WTC11 (cell line): Measurements from ENCODE around the gene ADH1A. TPM values are rescaled to one million over a fixed set of nuclear protein-coding genes. Genes with fewer than 3 reads are reported as not detected.

Experiments used
- ATAC-seq: fragments of 200-7000 bp; cut with Tn5 transposase; 2 replicates; pipeline ENCODE4 v1.10.0; 2021; ENCODE audit warnings: mild to moderate bottlenecking, moderate library complexity
- CTCF ChIA-PET: fragments of 300-600 bp; sonication (Branson Sonifier 250); formaldehyde crosslinking; loops from one replicate; lab custom pipeline; 2021; ENCODE audit warnings: antibody characterized with exemption; lab: Charles Lee
- POLR2A ChIA-PET: fragments of 350-600 bp; sonication (Branson Sonifier 250); formaldehyde crosslinking; loops from one replicate; lab custom pipeline; 2021; ENCODE audit warnings: antibody characterized with exemption; lab: Charles Lee
- DNase-seq: peaks from one replicate; pipeline ENCODE4 v3.0.0; 2021; ENCODE audit warnings: low spot score
- H3K27ac Mint-ChIP-seq: 2 replicates; pipeline ENCODE4 v1.8.0; 2021; ENCODE audit warnings: mixed read lengths
- H3K27me3 Mint-ChIP-seq: 2 replicates; pipeline ENCODE4 v1.8.0; 2021; ENCODE audit warnings: low read depth, mild to moderate bottlenecking, moderate library complexity, mixed read lengths
- H3K36me3 Mint-ChIP-seq: 2 replicates; pipeline ENCODE4 v1.8.0; 2021; ENCODE audit warnings: mixed read lengths
- H3K4me1 Mint-ChIP-seq: 2 replicates; pipeline ENCODE4 v1.8.0; 2022; ENCODE audit warnings: mixed read lengths
- H3K4me3 Mint-ChIP-seq: 2 replicates; pipeline ENCODE4 v1.8.0; 2021; ENCODE audit warnings: mild to moderate bottlenecking, moderate library complexity, mixed read lengths
- H3K9me3 Mint-ChIP-seq: 2 replicates; pipeline ENCODE4 v1.8.0; 2021; ENCODE audit warnings: mixed read lengths
- ARID4B ChIP-seq: sonication (generic); formaldehyde crosslinking; IDR thresholded peaks from 2 replicates; pipeline ENCODE4 v1.8.0; 2023; ENCODE audit warnings: missing genetic modification reagents, mild to moderate bottlenecking, borderline replicate concordance
- ATF3 ChIP-seq: sonication (generic); formaldehyde crosslinking; conservative IDR thresholded peaks from 2 replicates; pipeline ENCODE4 v1.8.1; 2022; ENCODE audit warnings: mild to moderate bottlenecking, missing genetic modification reagents
- ERG ChIP-seq: fragments of 250-450 bp; sonication (Bioruptor Pico); IDR thresholded peaks from 2 replicates; pipeline ENCODE4 v1.8.0; 2021; ENCODE audit warnings: mild to moderate bottlenecking
- GABPB1 ChIP-seq: sonication (generic); formaldehyde crosslinking; IDR thresholded peaks from 2 replicates; pipeline ENCODE4 v1.8.1; 2023; ENCODE audit warnings: mild to moderate bottlenecking, missing genetic modification reagents
- GTF2I ChIP-seq: fragments of 250-450 bp; sonication (Bioruptor Pico); conservative IDR thresholded peaks from 2 replicates; pipeline ENCODE4 v1.4.0; 2021; ENCODE audit warnings: mild to moderate bottlenecking
- IRF2 ChIP-seq: sonication (generic); formaldehyde crosslinking; IDR thresholded peaks from 2 replicates; pipeline ENCODE4 v1.8.0; 2022; ENCODE audit warnings: low read depth, missing genetic modification reagents, borderline replicate concordance
- JAZF1 ChIP-seq: fragments of 250-450 bp; sonication (Bioruptor Pico); IDR thresholded peaks from 2 replicates; pipeline ENCODE4 v1.9.0; 2021; ENCODE audit warnings: moderate library complexity, mild to moderate bottlenecking, inconsistent platforms
- NFYB ChIP-seq: sonication (generic); formaldehyde crosslinking; conservative IDR thresholded peaks from 2 replicates; pipeline ENCODE4 v1.8.0; 2022; ENCODE audit warnings: low read depth, missing genetic modification reagents
- PRDM15 ChIP-seq: sonication (generic); formaldehyde crosslinking; IDR thresholded peaks from 2 replicates; pipeline ENCODE4 v1.8.0; 2022; ENCODE audit warnings: missing genetic modification reagents
- USF2 ChIP-seq: sonication (generic); formaldehyde crosslinking; IDR thresholded peaks from 2 replicates; pipeline ENCODE4 v1.8.1; 2023; ENCODE audit warnings: mild to moderate bottlenecking, missing genetic modification reagents, moderate library complexity
- ZBTB21 ChIP-seq: sonication (generic); formaldehyde crosslinking; IDR thresholded peaks from 2 replicates; pipeline ENCODE4 v1.8.1; 2023; ENCODE audit warnings: mild to moderate bottlenecking, missing genetic modification reagents, borderline replicate concordance
- ZNF121 ChIP-seq: sonication (generic); formaldehyde crosslinking; IDR thresholded peaks from 2 replicates; pipeline ENCODE4 v1.8.0; 2023; ENCODE audit warnings: missing genetic modification reagents
- ZNF138 ChIP-seq: sonication (generic); formaldehyde crosslinking; conservative IDR thresholded peaks from 2 replicates; pipeline ENCODE4 v1.8.1; 2022; ENCODE audit warnings: mild to moderate bottlenecking, moderate library complexity, missing genetic modification reagents
- ZNF425 ChIP-seq: fragments of 250-450 bp; sonication (Bioruptor Pico); conservative IDR thresholded peaks from 2 replicates; pipeline ENCODE4 v1.9.0; 2021; ENCODE audit warnings: mild to moderate bottlenecking
- total RNA-seq: library from RNA; stranded (reverse); gene quantifications from 3 replicates; pipeline ENCODE4 v1.2.3, GENCODE V29; 2021
- TF ChIP-seq, protein P1 (sequence below): sonication (generic); formaldehyde crosslinking; IDR thresholded peaks from 2 replicates; pipeline ENCODE4 v1.8.0; 2022; ENCODE audit warnings: mild to moderate bottlenecking, missing genetic modification reagents

The ADH1A gene
- total RNA-seq, 1 experiment from 2014 or later, result not detected

DNA sequence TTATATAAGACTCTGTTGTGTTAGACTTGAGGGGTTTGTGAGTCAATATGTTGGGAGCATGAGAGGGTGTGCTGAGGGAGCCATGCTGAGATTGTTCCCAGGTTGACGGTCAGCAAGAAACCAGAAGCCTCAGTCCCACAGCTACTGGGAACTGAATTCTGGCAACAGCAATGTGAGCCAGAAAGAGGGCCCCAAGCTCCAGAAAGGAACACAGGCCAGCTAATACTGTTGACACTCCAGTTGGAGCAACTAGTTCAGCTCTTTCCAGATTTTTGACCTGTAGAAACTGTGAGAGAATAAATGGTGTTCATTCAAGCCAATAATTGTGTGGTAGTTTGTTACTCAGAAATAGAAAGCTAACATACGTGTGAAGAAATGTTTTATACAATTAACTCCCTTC is 17.1 kb downstream of the ADH1A start (continued):
- TF ChIP-seq ZNF121, result no peak
- no peak for TF ChIP-seq IRF2 (CRISPR knock-in tag)
- TF ChIP-seq USF2, result no peak
- no peak for TF ChIP-seq ARID4B (CRISPR knock-in tag)
- TF ChIP-seq, all 79 proteins: peak for 0

DNA sequence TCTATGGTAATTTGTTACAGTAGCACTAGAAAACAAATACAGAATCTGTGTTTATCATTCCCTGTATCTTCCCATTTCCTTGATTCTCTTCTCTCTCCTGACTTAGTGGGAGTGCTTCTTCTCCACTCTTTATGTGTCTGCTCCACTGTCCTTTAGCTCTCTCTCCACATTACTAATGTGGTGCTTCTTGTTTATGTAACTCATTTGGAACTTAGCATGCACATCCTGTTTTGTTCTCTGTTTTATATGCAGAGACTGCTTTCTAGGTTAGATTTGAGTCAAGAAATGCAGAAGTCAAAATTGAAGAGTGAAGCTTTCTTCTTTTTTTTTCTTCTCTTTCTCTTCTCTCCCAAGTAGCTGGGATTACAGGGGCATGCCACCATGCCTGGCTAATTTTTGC is 25.9 kb downstream of the ADH1A start:
- CTCF ChIA-PET, result no interaction called here
- no peaks in the 10 kb centered on the region for H3K4me1 Mint-ChIP-seq
- no peak overlapping the region for H3K4me3 Mint-ChIP-seq
- TF ChIP-seq ATF3 (CRISPR knock-in tag) (no peak), JAZF1 (CRISPR knock-in tag) (no peak), GABPB1 (no peak), ZNF138 (CRISPR knock-in tag) (no peak), USF2 (no peak), ZBTB21 (CRISPR knock-in tag) (no peak), PRDM15 (no peak), IRF2 (CRISPR knock-in tag) (no peak), GTF2I (no peak), ZNF425 (CRISPR knock-in tag) (no peak), NFYB (CRISPR knock-in tag) (no peak), ERG (CRISPR knock-in tag) (no peak)
- TF ChIP-seq, protein P1, sequence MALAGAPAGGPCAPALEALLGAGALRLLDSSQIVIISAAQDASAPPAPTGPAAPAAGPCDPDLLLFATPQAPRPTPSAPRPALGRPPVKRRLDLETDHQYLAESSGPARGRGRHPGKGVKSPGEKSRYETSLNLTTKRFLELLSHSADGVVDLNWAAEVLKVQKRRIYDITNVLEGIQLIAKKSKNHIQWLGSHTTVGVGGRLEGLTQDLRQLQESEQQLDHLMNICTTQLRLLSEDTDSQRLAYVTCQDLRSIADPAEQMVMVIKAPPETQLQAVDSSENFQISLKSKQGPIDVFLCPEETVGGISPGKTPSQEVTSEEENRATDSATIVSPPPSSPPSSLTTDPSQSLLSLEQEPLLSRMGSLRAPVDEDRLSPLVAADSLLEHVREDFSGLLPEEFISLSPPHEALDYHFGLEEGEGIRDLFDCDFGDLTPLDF (CRISPR knock-in tag), result no peak
- DNase-seq, result no peak
- H3K9me3 Mint-ChIP-seq, result peaks cover 32% of the 10 kb centered on the region
- POLR2A ChIA-PET, result no interaction called here
- H3K27ac Mint-ChIP-seq, result no peak overlapping the region
- peaks cover 4% of the 10 kb centered on the region for H3K36me3 Mint-ChIP-seq
- H3K27me3 Mint-ChIP-seq, result no peaks in the 10 kb centered on the region
- ATAC-seq, result no peak
